NCI-H2107 treated with DMSO at 0.1 percent for 48 hours (cell line): ENCODE data around the gene MCCC1.
"Not testable (repeated sequence)": the region's sequence is repeated elsewhere in the genome, so short reads cannot be mapped to it uniquely, and the experiment has no call there.

Experiments
- DNase-seq: peaks from one replicate; lab custom pipeline; 2025; ENCODE audit not compliant: unreplicated experiment; lab: John Stamatoyannopoulos, UW

MCCC1 gene

GRCh38 chr3:183106635-183107034, 7.3 kb upstream of the MCCC1 start:
- no peak for DNase-seq

GRCh38 chr3:183103950-183104349, 4.7 kb upstream of the MCCC1 start:
- not testable (repeated sequence) for DNase-seq

- not testable (repeated sequence) for DNase-seq
Observed at GRCh38 chr3:183101040-183101439, 1.7 kb upstream of the MCCC1 start.

GRCh38 chr3:183100376-183100775, 1.1 kb upstream of the MCCC1 start:
- DNase-seq, result no peak

GRCh38 chr3:183099838-183100204, 525 bp upstream of the MCCC1 start:
- DNase-seq, result no peak

GRCh38 chr3:183098536-183099025, 715 bp downstream of the MCCC1 start:
- DNase-seq, result no peak

GRCh38 chr3:183094711-183095110, 4.6 kb downstream of the MCCC1 start:
- no peak for DNase-seq

- DNase-seq, result no peak
Observed at GRCh38 chr3:183092256-183092655, 7.0 kb downstream of the MCCC1 start.

GRCh38 chr3:183087184-183087583, 12.1 kb downstream of the MCCC1 start:
- no peak for DNase-seq

- no peak for DNase-seq
Observed at GRCh38 chr3:183085634-183086390, 13.5 kb downstream of the MCCC1 start.

- no peak for DNase-seq
Observed at GRCh38 chr3:183082355-183082915, 16.9 kb downstream of the MCCC1 start.

GRCh38 chr3:183081459-183082183, 17.7 kb downstream of the MCCC1 start:
- no peak for DNase-seq

GRCh38 chr3:183080628-183081027, 18.7 kb downstream of the MCCC1 start:
- no peak for DNase-seq

GRCh38 chr3:183074881-183075280, 24.4 kb downstream of the MCCC1 start:
- DNase-seq, result no peak

- no peak for DNase-seq
Observed at GRCh38 chr3:183074261-183074660, 25.0 kb downstream of the MCCC1 start.

GRCh38 chr3:183073839-183074238, 25.5 kb downstream of the MCCC1 start:
- DNase-seq, result no peak

- DNase-seq, result no peak
Observed at GRCh38 chr3:183070892-183071291, 28.4 kb downstream of the MCCC1 start.

GRCh38 chr3:183069086-183069485, 30.2 kb downstream of the MCCC1 start:
- DNase-seq, result no peak

GRCh38 chr3:183066891-183067290, 32.4 kb downstream of the MCCC1 start:
- DNase-seq, result not testable (repeated sequence)

- no peak for DNase-seq
Observed at GRCh38 chr3:183064475-183064874, 34.8 kb downstream of the MCCC1 start.

GRCh38 chr3:183061391-183062172, 37.7 kb downstream of the MCCC1 start:
- no peak for DNase-seq
